Mesendoderm (in vitro differentiated cells): ENCODE results near the gene RAB9B.
"Not testable (repeated sequence)": the region's sequence is repeated elsewhere in the genome, so short reads cannot be mapped to it uniquely, and the experiment has no call there.

ENCODE experiments used
- DNase-seq: peaks from one replicate; pipeline ENCODE4 v3.0.0; 2013
- H2AK5ac ChIP-seq: 2 replicates; pipeline ENCODE4 v1.6.1; 2013; ENCODE audit warnings: low read length, inconsistent platforms
- H2BK120ac ChIP-seq: 2 replicates; pipeline ENCODE4 v1.6.1; 2013; ENCODE audit warnings: low read depth, mild to moderate bottlenecking, low read length, moderate library complexity, mixed read lengths
- H2BK15ac ChIP-seq: replicated peaks from 2 replicates; pipeline ENCODE4 v1.6.1; 2013; ENCODE audit warnings: low read depth, mild to moderate bottlenecking, moderate library complexity
- H2BK5ac ChIP-seq: 2 replicates; pipeline ENCODE4 v1.6.1; 2013; ENCODE audit warnings: low read length, inconsistent platforms
- H3K18ac ChIP-seq: 2 replicates; pipeline ENCODE4 v1.6.1; 2013; ENCODE audit warnings: mild to moderate bottlenecking, low read length, mixed read lengths
- H3K23ac ChIP-seq: one replicate; pipeline ENCODE4 v1.6.1; 2013; ENCODE audit warnings: low read length
- H3K27ac ChIP-seq: 2 replicates; pipeline ENCODE4 v1.5.1; 2013; ENCODE audit warnings: low read depth, mild to moderate bottlenecking, inconsistent platforms, low read length, moderate library complexity
- H3K27me3 ChIP-seq: 2 replicates; pipeline ENCODE4 v1.6.1; 2013; ENCODE audit warnings: low read length, control low read depth, mild to moderate bottlenecking, inconsistent platforms; ENCODE audit not compliant: insufficient read depth, poor library complexity
- H3K36me3 ChIP-seq: 2 replicates; pipeline ENCODE4 v1.6.1; 2013; ENCODE audit warnings: low read length, inconsistent platforms; ENCODE audit not compliant: control insufficient read depth, insufficient read depth
- H3K4ac ChIP-seq: one replicate; pipeline ENCODE4 v1.6.1; 2013; ENCODE audit warnings: low read depth, mild to moderate bottlenecking, low read length, moderate library complexity
- H3K4me1 ChIP-seq: 2 replicates; pipeline ENCODE4 v1.6.1; 2013; ENCODE audit warnings: low read depth, low read length, inconsistent platforms; ENCODE audit not compliant: control insufficient read depth
- H3K4me2 ChIP-seq: 2 replicates; pipeline ENCODE4 v1.6.1; 2013; ENCODE audit warnings: low read length
- H3K4me3 ChIP-seq: 2 replicates; pipeline ENCODE4 v1.5.1; 2013; ENCODE audit warnings: mild to moderate bottlenecking, low read length
- H3K56ac ChIP-seq: one replicate; pipeline ENCODE4 v1.6.1; 2013; ENCODE audit warnings: low read length
- H3K79me1 ChIP-seq: 2 replicates; pipeline ENCODE4 v1.6.1; 2013; ENCODE audit warnings: low read length, inconsistent platforms
- H3K79me2 ChIP-seq: 2 replicates; pipeline ENCODE4 v1.6.1; 2013; ENCODE audit warnings: mild to moderate bottlenecking, low read length; ENCODE audit not compliant: control insufficient read depth, insufficient read depth
- H3K9ac ChIP-seq: 2 replicates; pipeline ENCODE4 v1.6.1; 2013; ENCODE audit warnings: low read length, inconsistent platforms
- H4K5ac ChIP-seq: one replicate; pipeline ENCODE4 v1.6.1; 2013; ENCODE audit warnings: low read length
- H4K8ac ChIP-seq: one replicate; pipeline ENCODE4 v1.6.1; 2013; ENCODE audit warnings: low read depth, mild to moderate bottlenecking, control low read depth, low read length, moderate library complexity
- WGBS: extraction: QIAGEN DNeasy Blood & Tissue Kit; methylation state at CpG from one replicate; pipeline ENCODE4 v1.1.7; 2013; ENCODE audit warnings: low lambda C conversion rate, missing lambda C conversion rate; ENCODE audit not compliant: insufficient coverage; ENCODE audit errors: extremely low coverage; 5-methylcytosine and 5-hydroxymethylcytosine counted together

The RAB9B gene

GRCh38 chrX:103820802-103821201, 11.3 kb downstream of the RAB9B start:
- not testable (repeated sequence) for H3K27me3 ChIP-seq, DNase-seq, H3K18ac ChIP-seq, H3K4me2 ChIP-seq, H3K79me2 ChIP-seq, H4K8ac ChIP-seq, H3K79me1 ChIP-seq, H3K9ac ChIP-seq, H2BK15ac ChIP-seq, H3K56ac ChIP-seq, H3K4me1 ChIP-seq, H3K27ac ChIP-seq, H2AK5ac ChIP-seq, H3K36me3 ChIP-seq, H3K4ac ChIP-seq, H3K23ac ChIP-seq, H2BK120ac ChIP-seq, H4K5ac ChIP-seq, H2BK5ac ChIP-seq, H3K4me3 ChIP-seq
- no CpG with 5 or more reads among the region's 6 CpGs for WGBS

- no peak overlapping the region for H4K8ac ChIP-seq
- no peak overlapping the region for H2BK5ac ChIP-seq
- H2AK5ac ChIP-seq, result no peak overlapping the region
- no peak overlapping the region for H2BK120ac ChIP-seq
- no peaks in the 10 kb centered on the region for H3K4me1 ChIP-seq
- no peak overlapping the region for H3K4me3 ChIP-seq
- H3K79me2 ChIP-seq, result no peaks in the 10 kb centered on the region
- no peaks in the 10 kb centered on the region for H3K27me3 ChIP-seq
- no peak for DNase-seq
- no peak overlapping the region for H3K4me2 ChIP-seq
- no peak overlapping the region for H3K27ac ChIP-seq
- H3K4ac ChIP-seq, result no peak overlapping the region
- no peak overlapping the region for H4K5ac ChIP-seq
- no peak overlapping the region for H3K56ac ChIP-seq
- WGBS, result no CpG with 5 or more reads among the region's 7 CpGs
- no peaks in the 10 kb centered on the region for H3K36me3 ChIP-seq
- H2BK15ac ChIP-seq, result no peak overlapping the region
- no peaks in the 10 kb centered on the region for H3K79me1 ChIP-seq
- no peak overlapping the region for H3K9ac ChIP-seq
- H3K18ac ChIP-seq, result no peak overlapping the region
- no peak overlapping the region for H3K23ac ChIP-seq
Measured at GRCh38 chrX:103818842-103819619, 13.0 kb downstream of the RAB9B start.

DNA sequence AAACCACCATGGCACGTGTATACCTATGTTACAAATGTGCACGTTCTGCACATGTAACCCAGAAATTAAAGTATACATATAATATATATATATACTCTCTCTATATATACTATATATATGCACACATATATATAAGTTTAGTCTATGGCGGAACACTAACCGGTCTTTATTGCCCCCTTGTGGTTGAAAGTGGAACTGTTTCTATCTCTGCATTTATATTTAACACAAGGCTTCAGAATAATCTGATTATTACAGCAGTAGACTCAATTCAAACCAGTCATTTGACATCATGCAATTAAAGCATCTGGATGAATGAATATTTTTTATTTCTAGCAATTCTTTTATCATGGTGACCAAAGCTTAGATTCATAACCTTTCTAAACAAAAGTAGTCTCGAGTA, 14.6 kb downstream of the RAB9B start:
- H3K79me2 ChIP-seq, result no peaks in the 10 kb centered on the region
- no peak overlapping the region for H3K4me3 ChIP-seq
- no peak overlapping the region for H3K9ac ChIP-seq
- no peak overlapping the region for H3K4me2 ChIP-seq
- no peak overlapping the region for H4K5ac ChIP-seq
- H3K27me3 ChIP-seq, result no peaks in the 10 kb centered on the region
- H2BK15ac ChIP-seq, result no peak overlapping the region
- H3K56ac ChIP-seq, result no peak overlapping the region
- H3K23ac ChIP-seq, result no peak overlapping the region
- H3K18ac ChIP-seq, result no peak overlapping the region
- H2AK5ac ChIP-seq, result no peak overlapping the region
- H3K79me1 ChIP-seq, result no peaks in the 10 kb centered on the region
- H3K36me3 ChIP-seq, result no peaks in the 10 kb centered on the region
- no peak overlapping the region for H2BK5ac ChIP-seq
- no CpG with 5 or more reads among the region's 5 CpGs for whole genome bisulfite sequencing
- H3K4ac ChIP-seq, result no peak overlapping the region
- H2BK120ac ChIP-seq, result no peak overlapping the region
- no peak overlapping the region for H4K8ac ChIP-seq
- H3K4me1 ChIP-seq, result no peaks in the 10 kb centered on the region
- H3K27ac ChIP-seq, result no peak overlapping the region
- peak; percentile 36 for DNase-seq

GRCh38 chrX:103817101-103817500, 15.0 kb downstream of the RAB9B start:
- H3K36me3 ChIP-seq, H3K56ac ChIP-seq, H2BK5ac ChIP-seq, H3K4me1 ChIP-seq, H2AK5ac ChIP-seq, H3K4me3 ChIP-seq, H2BK15ac ChIP-seq, H3K4me2 ChIP-seq, H3K79me1 ChIP-seq, H3K27ac ChIP-seq, H3K4ac ChIP-seq, H3K27me3 ChIP-seq, H3K23ac ChIP-seq, H3K79me2 ChIP-seq, H3K18ac ChIP-seq, H3K9ac ChIP-seq, H4K5ac ChIP-seq, H4K8ac ChIP-seq, DNase-seq, H2BK120ac ChIP-seq: not testable (repeated sequence)
- no CpG with 5 or more reads among the region's 5 CpGs for WGBS

GRCh38 chrX:103811858-103812257, 20.2 kb downstream of the RAB9B start:
- H3K4me1 ChIP-seq, result no peaks in the 10 kb centered on the region
- no peak for DNase-seq
- whole genome bisulfite sequencing, result no CpG with 5 or more reads among the region's 3 CpGs

More at GRCh38 chrX:103811858-103812257, 20.2 kb downstream of the RAB9B start:
- Histone ChIP-seq H3K79me2 (no peaks in the 10 kb centered on the region), H3K79me1 (no peaks in the 10 kb centered on the region), H3K56ac (no peak overlapping the region), H2BK15ac (no peak overlapping the region), H2AK5ac (no peak overlapping the region), H3K4me3 (no peak overlapping the region), H3K9ac (no peak overlapping the region), H2BK120ac (no peak overlapping the region), H3K27me3 (no peaks in the 10 kb centered on the region), H3K4me2 (no peak overlapping the region), H3K4ac (no peak overlapping the region), H3K23ac (no peak overlapping the region), H4K5ac (no peak overlapping the region), H3K18ac (no peak overlapping the region), H2BK5ac (no peak overlapping the region), H3K27ac (no peak overlapping the region), H3K36me3 (no peaks in the 10 kb centered on the region), H4K8ac (no peak overlapping the region)
